Neural cell (in vitro differentiated cells): ENCODE data around the gene DBH.
"Not testable (repeated sequence)": the region's sequence is repeated elsewhere in the genome, so short reads cannot be mapped to it uniquely, and the experiment has no call there.

ENCODE experiments used
- CTCF ChIP-seq: fragments of 450-650 bp; IDR thresholded peaks from 2 replicates; pipeline ENCODE4 v1.5.1; 2014; ENCODE audit warnings: antibody characterized with exemption, mild to moderate bottlenecking, moderate library complexity; ENCODE audit not compliant: poor library complexity, severe bottlenecking
- EP300 ChIP-seq: fragments of 450-650 bp; conservative IDR thresholded peaks from 2 replicates; pipeline ENCODE4 v1.6.1; 2014; ENCODE audit warnings: antibody characterized with exemption, mild to moderate bottlenecking, moderate library complexity; ENCODE audit not compliant: poor library complexity, severe bottlenecking
- EZH2 ChIP-seq: fragments of 200-600, 300-800 bp; shearing (Covaris generic), sonication (generic); IDR thresholded peaks from 2 replicates; pipeline ENCODE4 v1.6.1; 2014; ENCODE audit warnings: antibody characterized with exemption, low read length, borderline replicate concordance, mild to moderate bottlenecking; ENCODE audit not compliant: insufficient read depth, poor library complexity, severe bottlenecking
- MXI1 ChIP-seq: fragments of 450-650 bp; conservative IDR thresholded peaks from 2 replicates; pipeline ENCODE4 v1.6.1; 2014; ENCODE audit warnings: antibody characterized with exemption, mild to moderate bottlenecking; ENCODE audit not compliant: poor library complexity, severe bottlenecking
- POLR2AphosphoS5 ChIP-seq: IDR thresholded peaks from 2 replicates; pipeline ENCODE4 v1.6.1; 2012
- RAD21 ChIP-seq: fragments of 450-650 bp; conservative IDR thresholded peaks from 2 replicates; pipeline ENCODE4 v1.6.1; 2014; ENCODE audit warnings: antibody characterized with exemption, mild to moderate bottlenecking, moderate library complexity
- REST ChIP-seq: IDR thresholded peaks from 2 replicates; pipeline ENCODE4 v1.6.1; 2012; ENCODE audit warnings: borderline replicate concordance
- SMC3 ChIP-seq: fragments of 450-650 bp; conservative IDR thresholded peaks from 2 replicates; pipeline ENCODE4 v1.6.1; 2014; ENCODE audit warnings: antibody characterized with exemption, mild to moderate bottlenecking, moderate library complexity; ENCODE audit not compliant: poor library complexity
- TAF1 ChIP-seq: IDR thresholded peaks from 2 replicates; pipeline ENCODE4 v1.6.1; 2012; ENCODE audit warnings: low read depth

GRCh38 chr9:133626008-133626407 lies 10.2 kb upstream of the DBH start:
- TF ChIP-seq EP300, CTCF, RAD21, MXI1, POLR2AphosphoS5, SMC3, TAF1, REST, EZH2: not testable (repeated sequence)
